HG02610 (cell line): ENCODE measurements around the gene SCGB1A1.
"Not testable (repeated sequence)": the region's sequence is repeated elsewhere in the genome, so short reads cannot be mapped to it uniquely, and the experiment has no call there.

Experiments
- ATAC-seq: cut with Tn5 transposase; IDR thresholded peaks from one replicate; pipeline ENCODE4 v1.9.1; 2021; ENCODE audit warnings: mild to moderate bottlenecking, moderate library complexity; ENCODE audit not compliant: unreplicated experiment

SCGB1A1 gene

DNA sequence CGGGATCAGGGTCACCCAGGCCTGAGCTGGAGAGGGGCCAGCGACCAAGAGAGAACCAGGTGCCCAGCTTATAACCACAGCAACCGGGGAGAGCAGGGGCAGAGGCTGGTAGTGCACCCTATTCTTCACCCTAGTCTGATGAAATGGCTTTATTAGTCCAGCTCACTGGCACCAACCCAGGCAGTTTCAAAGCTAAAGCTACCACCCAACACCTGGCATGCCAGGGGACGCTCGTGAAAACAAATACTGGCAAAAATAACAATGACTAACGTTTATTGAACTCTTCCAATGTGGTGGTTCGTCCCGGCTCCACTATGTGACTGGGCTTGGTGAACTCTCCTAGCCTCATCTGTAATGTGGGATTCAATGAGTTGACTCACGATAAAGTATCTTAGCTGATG is 30.6 kb downstream of the SCGB1A1 start:
- no peak for ATAC-seq

DNA sequence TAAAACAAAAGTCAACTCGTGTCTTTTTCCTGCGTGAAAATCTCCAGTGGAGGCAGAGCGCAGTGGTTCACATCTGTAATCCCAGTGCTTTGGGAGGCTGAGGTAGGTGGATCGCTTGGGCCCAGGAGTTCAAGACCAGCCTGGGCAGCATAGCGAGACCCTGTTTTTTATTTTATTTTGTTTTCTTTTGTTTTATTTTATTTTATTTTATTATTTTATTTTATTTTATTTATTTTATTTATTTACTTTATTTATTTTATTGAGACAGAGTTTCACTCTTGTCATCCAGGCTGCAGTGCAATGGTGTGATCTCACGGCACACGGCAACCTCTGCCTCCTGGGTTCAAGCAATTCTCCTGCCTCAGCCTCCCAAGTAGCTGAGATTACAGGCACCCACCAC is 31.1 kb downstream of the SCGB1A1 start:
- not testable (repeated sequence) for ATAC-seq

DNA sequence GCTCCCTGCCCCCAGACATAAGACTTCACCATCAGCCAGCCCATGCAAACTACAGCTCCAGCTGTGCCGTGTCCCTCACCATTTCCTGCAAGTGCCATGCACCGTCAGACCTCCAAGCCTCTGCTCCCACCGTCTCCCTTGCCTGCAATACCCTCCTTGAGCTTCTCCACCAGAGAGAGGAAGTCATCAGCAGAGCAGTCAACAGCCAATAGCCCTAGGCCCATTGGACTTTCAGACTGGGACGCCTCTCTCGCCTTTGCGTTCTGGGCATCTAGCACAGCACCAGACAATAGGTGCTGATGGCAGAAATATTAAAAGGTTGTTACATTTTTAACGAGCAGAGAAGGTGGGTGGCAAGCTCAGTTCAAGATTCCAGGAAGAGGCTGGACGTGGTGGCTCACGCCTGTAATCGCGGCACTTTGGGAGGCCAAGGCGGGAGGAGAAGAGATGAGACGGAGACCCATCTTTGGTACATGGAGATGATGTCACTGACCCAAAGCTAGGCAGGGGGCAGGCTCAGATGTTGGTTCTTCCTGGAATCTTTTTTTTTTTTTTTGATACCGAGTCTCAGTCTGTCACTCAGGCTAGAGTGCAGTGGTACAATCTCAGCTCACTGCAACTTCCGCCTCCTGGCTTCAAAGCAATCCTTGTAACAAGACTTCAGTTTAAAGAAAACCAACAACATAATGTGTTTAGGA is 31.9 kb downstream of the SCGB1A1 start:
- no peak for ATAC-seq

DNA sequence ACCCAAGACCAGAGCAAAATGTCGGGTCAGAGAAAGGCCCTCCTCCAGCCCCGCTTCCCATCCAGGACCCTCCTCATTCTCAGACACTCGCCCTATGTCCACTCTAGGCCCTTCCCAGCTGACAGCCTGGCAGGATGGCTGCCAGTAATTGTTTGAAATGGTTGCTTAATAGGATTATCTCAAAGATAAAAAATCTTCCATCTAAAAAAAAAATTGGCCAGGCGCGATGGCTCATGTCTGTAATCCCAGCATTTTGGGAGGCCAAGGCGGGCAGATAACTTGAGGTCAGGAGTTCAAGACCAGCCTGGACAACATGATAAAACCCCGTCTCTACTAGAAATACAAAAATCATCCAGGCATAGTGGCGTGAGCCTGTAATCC is 32.4 kb downstream of the SCGB1A1 start:
- ATAC-seq = no peak

DNA sequence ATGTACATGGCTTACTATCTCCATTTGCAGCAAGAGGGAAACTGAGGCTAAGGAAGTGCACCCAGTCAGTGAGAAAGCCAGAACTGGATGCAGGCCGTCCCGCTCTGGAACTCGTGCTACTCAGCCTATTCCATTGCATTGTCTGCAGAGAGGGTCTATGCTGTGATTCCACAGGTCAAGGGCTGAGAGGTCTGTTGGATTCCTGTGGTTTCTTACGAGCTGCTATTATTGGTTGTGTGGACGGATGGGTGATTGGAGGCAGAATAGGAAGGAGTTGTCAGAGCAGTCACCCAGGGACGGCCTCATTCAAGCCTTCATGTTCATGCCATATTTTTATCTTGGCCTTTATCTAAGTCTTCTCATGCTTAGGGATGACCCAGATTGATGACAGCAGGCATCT is 33.4 kb downstream of the SCGB1A1 start:
- no peak for ATAC-seq

DNA sequence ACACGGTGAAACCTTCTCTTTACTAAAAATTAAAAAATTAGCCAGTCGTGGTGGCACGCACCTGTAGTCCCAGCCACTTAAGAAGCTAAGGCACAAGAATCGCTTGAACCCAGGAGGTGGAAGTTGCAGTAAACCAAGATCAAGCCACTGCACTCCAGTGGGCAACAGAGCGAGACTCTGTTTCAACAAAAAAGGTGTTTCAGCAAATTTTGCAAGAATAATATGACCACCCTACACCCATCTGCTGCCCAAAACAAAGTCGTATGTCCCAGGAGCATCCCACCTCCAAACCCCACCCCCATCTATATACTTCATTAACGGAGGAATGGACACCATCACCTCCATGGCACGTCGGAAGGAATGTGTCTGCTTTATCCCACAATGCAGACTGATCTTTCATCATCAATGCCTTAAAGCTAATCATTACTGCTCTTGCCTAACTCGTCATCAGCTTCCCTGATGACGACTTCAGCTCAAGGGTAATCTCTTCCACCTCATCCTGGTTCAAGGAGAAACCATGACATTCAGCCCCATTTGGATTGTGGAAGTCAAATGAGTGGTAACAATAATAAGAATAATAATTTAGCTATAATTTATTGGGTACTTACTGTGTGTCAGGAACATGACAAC is 34.1 kb downstream of the SCGB1A1 start:
- no peak for ATAC-seq

DNA sequence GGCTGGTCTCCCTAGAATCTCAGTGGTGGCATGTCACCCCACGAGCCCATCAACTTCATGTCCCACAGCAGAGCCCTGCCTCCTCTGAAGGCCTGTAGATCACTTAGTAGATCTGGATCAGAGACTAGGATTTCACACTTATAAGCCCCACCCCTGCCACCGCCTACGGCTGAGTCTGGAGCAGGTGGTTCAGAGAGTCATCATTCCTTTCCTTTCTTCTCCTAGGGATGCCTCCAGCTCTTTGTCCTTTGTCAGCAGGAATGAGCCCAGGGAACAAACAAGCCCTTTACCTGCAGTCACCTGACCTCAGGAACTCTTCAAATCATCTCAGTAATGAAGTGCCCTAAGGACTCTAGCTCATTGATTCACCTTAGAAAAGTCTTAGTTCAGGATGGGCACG is 37.8 kb downstream of the SCGB1A1 start:
- no peak for ATAC-seq

DNA sequence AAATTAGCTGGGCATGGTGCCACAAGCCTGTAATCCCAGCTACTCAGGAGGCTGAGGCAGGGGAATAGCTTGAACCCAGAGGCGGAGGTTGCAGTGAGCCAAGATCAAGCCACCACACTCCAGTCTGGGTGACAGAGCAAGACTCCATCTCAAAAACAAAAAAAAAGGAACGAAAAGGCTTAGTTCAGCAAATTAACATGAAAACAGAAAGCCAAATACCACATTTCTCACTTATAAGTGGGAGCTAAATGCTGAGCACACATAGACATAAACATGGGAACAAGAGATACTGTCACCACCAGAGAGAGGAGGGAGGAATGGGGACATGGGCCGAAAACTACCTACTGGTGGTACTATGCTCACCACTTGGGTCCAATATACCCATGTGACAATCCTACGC is 38.6 kb downstream of the SCGB1A1 start:
- no peak for ATAC-seq

DNA sequence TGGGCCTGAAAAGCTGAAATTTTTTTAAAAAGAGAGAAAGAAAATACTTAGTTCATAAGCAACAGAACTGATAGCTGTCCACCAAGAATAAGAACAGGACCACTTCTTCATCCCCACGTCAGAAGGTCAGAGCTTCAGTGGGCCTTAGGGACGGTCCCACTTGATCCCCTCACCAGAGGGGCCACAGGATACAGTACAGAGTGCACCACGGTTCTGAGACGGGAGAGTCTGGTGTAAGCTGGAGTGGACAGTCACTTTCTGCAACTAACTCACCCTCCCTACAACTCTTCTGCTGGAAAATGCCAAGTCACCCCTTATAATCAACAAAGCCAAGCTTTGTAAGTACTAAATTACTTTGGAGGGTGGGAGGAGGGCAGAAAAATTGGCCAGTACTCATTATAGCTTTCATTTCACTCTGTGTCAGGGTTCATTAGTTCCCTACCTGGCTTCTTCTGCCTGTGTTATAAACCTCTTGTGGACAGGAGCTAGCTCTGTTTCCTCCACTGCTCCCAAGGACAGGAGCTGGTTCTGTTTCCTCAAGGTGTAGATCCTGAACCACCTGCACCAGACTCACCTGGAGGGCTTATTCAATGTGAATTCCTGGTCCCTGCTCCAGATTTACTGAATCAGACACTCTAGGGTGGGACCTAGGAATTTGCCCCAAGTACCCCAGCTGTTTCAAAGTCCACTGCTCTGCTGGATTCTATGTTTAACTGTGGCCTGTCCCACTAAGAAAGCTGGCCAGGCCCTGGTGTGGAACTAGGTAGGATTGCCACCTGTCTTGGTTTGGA is 39.6 kb downstream of the SCGB1A1 start:
- no peak for ATAC-seq

DNA sequence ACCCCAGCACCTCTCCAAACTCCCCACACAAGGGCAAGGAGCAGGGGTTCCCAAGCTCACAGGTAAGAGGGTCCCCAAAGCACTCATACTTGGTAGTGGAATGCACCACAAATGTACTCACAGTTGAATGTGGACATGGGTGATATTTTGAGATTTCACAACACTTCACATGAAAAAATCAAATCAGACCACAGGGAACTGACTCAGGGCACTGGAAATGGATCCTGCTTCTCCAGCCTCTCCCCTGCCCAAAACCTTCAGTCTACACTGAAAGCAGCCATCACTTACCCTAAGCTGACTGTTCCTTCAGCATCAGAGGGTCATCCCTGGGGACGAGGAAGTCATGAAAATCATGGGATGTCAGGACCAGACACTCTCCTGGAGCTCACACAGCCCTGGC is 40.2 kb downstream of the SCGB1A1 start:
- no peak for ATAC-seq

DNA sequence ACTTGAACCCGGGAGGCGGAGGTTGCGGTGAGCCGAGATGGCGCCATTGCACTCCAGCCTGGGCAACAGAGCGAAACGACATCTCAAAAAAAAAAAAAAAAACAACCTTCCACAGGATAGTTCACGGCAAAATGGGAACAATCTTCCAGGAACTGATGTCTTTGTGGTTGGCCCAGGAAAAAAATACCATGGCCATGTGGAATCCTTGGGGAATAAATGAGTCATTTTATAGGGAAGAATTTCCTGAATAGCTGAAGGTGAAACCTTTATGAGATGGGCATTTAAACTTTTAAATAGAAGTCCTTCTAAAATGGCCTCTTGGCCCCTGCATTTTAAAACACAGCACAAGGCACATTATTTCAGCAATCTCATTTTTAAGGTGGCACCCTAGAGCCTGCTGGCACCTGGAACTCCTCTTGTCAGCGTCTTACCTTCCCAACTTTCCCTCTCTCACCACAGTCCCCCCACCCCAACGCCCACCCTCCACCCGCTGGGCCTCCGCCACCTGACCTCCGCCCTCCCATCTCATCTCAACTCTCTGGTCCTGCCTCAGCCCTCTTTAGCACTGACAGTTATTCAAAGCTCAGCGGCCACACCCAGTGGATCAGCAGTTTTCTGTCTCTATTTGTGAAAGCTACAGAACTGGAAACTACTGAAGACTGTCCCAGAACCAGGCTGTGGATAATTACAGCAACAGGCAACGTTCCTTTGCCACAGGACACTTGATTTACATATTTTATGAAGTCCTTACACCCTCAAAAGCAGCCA is 43.1 kb downstream of the SCGB1A1 start:
- ATAC-seq = no peak

DNA sequence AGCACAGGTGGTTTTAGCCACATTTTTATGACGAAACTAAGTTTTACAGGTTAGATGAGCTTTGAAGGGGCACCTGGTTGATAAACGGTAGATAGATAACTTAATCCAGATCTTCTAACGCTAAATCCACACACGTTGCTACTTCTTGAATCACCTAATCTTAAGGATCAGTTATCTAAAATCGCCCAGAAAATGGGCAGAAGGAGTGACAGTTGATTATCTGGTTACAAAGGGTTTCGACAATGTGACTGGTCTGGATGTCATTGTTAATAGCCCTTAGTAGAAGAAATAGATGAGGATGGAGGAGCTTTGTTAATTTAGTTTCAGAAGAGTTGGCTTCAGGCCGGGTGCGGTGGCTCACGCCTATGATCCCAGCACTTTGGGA is 43.7 kb downstream of the SCGB1A1 start:
- ATAC-seq = no peak

DNA sequence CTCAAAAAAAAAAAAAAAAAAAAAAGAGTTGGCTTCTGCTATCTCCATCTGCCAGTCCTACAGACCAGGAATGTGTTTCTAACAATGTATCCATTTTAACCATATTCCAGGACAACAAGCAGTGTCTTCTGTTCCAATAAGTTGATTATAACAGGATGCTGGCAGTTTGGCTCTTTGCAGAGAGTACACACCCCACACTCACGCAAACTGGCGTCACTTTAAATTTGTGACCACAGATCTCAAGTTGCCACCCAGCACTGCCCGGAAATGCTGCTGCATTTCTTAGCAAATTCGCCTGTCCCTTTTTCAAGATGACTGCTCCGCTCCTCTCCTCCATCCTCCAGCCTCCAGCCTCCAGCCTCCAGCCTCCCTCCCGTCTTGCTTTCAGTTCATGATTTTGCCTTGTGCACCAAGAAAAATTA is 44.3 kb downstream of the SCGB1A1 start:
- no peak for ATAC-seq

DNA sequence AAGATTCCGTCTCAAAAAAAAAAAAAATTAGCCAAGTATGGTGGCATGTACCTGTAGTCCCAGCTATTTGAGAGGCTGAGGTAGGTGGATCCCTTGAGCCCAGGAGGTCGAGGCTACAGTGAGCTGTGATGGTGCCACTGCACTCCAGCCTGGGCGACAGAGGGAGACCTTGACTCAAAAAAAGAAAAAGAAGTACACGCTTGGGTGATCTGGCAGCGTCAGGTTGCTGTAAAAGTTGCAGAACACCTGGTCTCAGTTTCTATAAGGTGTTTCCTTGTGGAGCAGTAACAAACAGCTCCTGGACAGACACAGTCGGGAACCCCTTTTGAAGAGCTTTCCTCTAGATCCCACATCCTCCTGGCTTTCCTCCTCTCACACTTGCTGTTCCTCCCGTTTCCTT is 45.8 kb downstream of the SCGB1A1 start:
- no peak for ATAC-seq

DNA sequence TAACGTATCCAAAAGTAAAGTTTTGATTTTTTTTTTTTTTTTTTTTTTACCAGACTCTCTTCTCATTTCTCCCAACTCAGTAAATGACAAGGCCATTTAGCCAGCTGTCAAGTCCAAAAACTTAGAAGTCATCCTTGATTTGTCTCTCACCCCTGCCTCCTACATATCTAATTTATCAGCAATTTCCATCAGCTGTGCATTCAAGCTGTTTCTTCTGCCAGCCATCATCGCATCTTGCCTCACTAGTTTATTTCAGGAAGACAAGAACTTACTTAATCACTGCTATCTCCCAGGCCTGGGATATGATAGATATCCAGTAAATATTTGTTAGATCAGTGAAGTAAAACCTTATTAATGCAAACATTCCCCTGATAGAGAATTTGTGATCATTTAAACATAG is 47.6 kb downstream of the SCGB1A1 start:
- ATAC-seq = no peak

DNA sequence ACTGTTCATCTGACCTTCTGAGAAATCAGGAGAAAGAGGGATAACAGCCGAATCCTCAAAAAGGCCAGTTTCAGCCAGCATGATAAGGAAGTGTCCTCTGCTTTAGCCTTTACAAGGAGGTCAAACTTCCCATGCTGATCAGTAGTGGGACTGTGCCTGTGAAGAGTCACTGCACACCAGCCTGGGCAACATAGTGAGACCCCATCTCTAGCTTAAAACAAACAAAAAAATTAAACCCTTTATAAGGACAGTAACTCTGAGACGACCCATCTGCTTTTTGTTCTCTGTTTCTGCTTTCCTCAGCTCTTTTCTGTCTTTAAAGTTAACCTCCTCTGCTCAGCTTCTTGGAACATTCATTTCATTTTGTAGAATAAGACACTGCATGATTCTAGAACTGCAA is 49.7 kb downstream of the SCGB1A1 start:
- ATAC-seq = no peak

DNA sequence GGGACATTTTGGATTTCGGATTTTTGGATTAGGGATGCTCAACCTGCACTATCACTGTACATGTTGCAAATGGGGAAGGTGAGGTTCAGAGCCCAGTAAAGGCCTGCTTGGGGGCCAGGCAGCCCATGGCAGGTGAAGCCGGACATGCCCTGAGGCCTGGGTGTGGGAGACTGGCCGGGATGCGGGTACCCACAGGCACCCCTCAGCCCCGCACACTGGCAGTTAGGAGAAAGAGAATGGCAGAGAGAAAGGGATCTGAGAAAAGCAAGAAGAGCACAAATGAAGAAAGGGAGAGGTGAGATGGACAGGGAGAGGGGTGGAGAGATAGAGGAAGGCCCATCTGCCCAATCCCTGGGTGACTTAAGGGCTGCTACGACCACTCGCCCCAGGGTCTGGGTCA is 52.8 kb downstream of the SCGB1A1 start:
- ATAC-seq = no peak

DNA sequence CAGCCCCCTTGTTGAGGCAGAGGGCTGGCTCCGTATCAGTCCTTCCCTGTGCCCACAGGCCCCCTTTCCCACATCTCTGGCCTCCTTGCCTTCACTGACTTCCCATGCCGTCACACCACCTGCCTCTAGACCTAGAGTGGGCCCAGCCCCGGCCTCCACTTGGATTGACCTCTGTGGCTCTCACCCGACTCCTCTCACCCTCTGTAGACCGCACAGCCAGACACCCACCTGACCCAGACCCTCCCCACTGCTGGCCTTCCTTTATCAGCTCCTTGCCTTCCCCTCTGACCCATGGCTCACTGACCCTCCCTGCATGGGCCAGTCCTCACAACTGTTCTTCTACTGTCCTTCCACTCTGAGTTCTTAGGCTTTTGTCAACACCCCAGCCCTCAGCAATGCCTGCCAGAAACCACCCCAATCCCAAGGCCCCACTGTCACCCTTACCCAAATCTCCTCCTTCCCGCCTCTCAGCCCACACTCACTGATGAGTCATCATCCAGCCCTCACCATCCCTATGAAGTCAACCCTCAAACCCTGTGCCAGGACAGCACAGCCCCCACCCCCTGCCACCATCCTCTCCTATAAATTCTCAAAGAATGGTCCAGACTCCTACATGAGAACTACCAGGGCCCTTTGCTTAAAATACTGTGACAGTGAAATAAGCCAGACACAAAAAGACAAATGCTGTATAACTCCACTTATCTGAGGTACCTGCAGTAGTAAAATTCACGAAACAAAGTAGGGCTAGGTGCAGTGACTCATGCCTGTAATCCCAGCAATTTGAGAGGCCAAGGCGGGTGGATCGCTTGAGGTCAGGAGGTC is 53.4 kb downstream of the SCGB1A1 start:
- no peak for ATAC-seq
